Fibroblast of mammary gland (primary cell): ENCODE results near the gene IFNL3.

Experiments used
- DNase-seq: peaks from one replicate; pipeline ENCODE4 v3.0.0-alpha.2; 2010; ENCODE audit warnings: low read depth
- H3K4me3 ChIP-seq: 2 replicates; pipeline ENCODE4 v1.5.1; 2011; ENCODE audit warnings: low read depth, mild to moderate bottlenecking, low read length, moderate library complexity; ENCODE audit not compliant: control insufficient read depth
- TF ChIP-seq, protein P1 (sequence below): conservative IDR thresholded peaks from 2 replicates; pipeline ENCODE4 v1.5.1; 2011; ENCODE audit warnings: low read depth, low read length, inconsistent platforms; ENCODE audit not compliant: control insufficient read depth, insufficient read depth

Gene IFNL3

DNA sequence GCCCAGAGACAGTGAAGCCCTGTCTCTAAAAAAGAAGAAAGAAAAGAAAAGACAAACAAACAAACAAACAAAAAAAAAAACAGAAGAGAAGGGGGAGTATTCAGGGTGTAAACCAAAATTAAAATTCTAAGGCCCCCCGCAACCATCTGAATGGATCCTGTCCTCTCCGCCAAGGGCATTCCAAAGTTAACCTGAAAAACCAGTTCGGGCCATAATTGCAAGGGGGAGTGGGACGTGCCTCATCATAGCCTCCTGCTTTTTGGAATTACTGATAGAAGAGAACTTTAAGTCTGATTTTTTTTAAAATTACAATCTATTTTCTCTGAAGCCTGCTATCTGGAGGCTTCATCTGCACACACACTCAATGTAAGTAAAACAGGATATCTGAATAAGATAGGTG lies 17.7 kb upstream of the IFNL3 start:
- TF ChIP-seq, protein P1, sequence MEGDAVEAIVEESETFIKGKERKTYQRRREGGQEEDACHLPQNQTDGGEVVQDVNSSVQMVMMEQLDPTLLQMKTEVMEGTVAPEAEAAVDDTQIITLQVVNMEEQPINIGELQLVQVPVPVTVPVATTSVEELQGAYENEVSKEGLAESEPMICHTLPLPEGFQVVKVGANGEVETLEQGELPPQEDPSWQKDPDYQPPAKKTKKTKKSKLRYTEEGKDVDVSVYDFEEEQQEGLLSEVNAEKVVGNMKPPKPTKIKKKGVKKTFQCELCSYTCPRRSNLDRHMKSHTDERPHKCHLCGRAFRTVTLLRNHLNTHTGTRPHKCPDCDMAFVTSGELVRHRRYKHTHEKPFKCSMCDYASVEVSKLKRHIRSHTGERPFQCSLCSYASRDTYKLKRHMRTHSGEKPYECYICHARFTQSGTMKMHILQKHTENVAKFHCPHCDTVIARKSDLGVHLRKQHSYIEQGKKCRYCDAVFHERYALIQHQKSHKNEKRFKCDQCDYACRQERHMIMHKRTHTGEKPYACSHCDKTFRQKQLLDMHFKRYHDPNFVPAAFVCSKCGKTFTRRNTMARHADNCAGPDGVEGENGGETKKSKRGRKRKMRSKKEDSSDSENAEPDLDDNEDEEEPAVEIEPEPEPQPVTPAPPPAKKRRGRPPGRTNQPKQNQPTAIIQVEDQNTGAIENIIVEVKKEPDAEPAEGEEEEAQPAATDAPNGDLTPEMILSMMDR: no peak
- DNase-seq: no peak
- H3K4me3 ChIP-seq: no peak overlapping the region

DNA sequence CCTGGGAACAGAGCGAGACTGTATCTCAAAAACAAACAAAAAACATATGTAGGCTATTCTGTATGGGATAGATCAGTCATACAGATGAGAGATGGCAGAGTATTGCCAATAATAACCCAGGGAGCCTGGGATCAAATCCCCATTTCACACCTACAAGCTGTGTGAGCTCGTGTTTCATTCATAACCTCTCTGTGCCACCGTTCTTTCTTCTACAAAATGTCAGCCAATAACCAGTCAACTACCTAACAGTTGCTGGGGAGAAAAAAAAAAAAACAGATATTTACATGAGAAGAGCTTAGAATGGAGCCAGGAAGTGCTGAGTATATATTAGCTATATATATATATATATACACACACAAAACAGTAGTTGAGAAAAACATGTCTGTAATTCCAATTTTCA lies 16.9 kb upstream of the IFNL3 start:
- H3K4me3 ChIP-seq: no peak overlapping the region
- DNase-seq: no peak
- TF ChIP-seq, protein P1: no peak

DNA sequence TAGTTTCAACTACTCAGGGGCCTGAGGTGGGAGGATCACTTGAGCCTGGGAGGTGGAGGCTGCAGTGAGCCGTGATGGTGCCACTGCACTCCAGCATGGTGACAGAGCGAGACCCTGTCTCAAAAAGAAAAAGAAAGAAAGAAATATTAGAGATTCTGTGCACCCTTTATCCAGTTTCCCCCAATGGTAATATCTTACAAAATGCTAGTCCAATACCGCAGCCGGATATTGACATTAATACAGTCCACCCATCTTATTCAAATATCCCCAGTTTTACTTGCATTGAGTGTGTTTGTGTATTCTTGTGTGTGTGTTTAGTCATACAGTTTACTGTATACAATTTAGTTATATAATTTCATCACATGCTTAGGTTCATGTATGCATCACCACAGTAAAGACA lies 12.4 kb upstream of the IFNL3 start:
- no peak for DNase-seq
- TF ChIP-seq, protein P1: no peak
- no peak overlapping the region for H3K4me3 ChIP-seq

DNA sequence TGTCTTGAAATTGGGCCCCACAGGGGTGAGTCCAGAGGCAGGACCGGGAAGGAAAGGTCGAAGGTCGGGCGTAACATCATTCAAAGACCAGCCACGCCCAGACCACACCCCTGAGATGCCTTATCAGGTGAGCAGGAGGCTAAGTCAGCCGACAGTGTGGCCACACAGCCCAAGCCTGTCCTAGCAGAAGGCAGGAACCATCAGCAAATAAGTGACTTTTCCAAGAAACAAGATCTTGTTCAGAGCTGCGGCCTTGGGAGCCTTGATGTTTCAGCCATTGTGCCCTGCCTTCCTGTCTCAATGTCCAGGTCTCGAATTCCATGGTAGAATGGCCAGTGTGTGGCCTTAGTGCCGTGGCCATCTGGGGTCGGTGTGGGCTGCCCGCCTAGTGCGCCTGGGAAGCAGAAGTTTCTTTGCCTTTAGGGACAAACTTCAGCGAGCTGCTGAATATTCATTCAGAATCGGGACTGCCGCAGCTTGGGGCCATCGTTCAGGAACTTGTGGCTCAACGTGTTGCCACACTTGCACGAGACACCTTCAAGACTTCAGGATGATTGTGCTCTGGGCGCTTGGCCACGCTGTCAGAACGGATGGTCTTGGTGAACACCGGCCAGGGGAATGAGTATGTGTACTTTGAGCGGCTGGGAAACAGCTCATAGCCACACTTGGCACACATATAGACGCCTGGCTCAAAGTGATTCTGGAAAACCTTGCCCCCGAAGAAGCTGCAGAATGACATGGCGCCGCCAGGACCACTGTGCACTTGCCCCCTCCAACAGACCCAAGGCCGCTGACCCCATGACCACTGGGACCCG lies 9.9 kb upstream of the IFNL3 start:
- no peak overlapping the region for H3K4me3 ChIP-seq
- TF ChIP-seq, protein P1: no peak
- no peak for DNase-seq

DNA sequence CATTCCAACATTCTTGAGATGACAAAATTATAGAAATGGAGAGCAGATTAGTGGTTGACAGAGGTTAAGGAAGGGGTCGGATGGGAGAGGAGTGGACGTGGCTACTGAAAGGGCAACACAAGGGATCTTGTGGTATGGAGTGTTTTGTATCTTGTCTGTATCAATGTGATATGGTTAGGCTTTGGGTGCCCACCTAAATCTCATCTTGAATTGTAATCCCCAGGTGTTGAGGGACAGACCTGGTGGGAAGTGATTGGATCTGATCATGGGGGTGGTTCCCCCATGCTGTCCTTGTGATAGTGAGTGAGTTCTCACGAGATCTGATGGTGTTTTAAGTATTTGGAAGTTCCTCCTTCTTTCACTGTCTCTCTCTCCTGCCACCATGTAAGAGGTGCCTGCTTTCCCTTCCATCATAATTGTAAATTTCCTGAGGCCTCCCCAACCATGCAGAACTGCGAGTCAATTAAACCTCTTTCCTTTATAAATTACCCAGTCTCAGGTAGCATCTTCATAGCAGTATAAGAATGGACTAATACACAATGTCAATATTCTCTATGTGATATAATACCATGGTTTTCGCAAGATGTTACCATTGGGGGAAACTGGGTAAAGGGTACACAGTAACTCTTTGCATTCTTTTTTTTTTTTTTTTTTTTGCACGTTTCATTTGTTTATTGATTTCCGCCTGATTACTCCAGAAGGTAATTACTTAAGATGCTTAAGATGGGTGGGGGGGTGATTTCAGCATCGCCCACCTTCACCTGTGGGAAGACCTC lies 8.8 kb upstream of the IFNL3 start:
- DNase-seq: no peak
- H3K4me3 ChIP-seq: no peak overlapping the region
- TF ChIP-seq, protein P1: no peak

DNA sequence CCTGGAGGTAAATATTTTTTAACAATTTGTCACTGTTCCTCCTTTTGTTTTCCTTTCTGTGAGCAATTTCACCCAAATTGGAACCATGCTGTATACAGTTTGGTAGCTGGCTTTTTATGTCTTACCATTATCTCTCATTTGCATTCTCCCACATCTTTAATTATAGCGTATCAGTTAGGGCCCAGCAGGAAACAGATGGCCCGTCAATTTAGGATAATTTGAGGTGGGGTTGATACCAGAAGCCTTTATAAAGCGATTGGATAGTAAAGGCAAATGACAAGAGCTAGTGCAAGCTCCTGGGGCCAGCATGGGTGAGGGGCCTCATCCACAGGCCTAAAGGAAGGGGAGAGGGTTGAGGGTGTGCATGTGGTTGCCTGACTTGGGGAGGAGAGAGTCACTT lies 7.7 kb upstream of the IFNL3 start:
- no peak overlapping the region for H3K4me3 ChIP-seq
- no peak for DNase-seq
- TF ChIP-seq, protein P1: no peak

DNA sequence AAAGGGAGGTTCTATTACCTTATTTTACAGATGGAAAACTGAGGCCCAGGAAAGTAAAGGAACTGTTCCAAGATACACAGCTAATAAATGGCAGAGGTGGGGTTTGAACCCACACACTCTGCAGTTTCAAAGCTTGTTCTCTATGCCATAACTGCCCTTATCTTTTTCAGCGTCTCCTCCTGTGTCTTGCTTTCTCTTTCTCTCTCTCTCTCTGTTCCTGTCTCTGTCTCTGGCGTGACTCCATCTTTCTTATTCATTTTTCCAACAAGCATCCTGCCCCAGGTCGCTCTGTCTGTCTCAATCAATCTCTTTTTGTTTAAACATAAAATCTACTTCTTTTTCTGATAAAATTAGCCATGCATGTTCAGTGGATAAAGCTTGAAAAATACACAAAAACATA lies 7.0 kb upstream of the IFNL3 start:
- no peak overlapping the region for H3K4me3 ChIP-seq
- TF ChIP-seq, protein P1: no peak
- DNase-seq: no peak
